Measurements from ENCODE around the gene OPCML.

Gene OPCML

GRCh38 chr11:133531971-133532651 is at the start of gene OPCML:
TSS of gene OPCML (minus strand) at chr11:133532501.
- DNase-seq (ENCODE audit: low spot score), result no peak

DNA sequence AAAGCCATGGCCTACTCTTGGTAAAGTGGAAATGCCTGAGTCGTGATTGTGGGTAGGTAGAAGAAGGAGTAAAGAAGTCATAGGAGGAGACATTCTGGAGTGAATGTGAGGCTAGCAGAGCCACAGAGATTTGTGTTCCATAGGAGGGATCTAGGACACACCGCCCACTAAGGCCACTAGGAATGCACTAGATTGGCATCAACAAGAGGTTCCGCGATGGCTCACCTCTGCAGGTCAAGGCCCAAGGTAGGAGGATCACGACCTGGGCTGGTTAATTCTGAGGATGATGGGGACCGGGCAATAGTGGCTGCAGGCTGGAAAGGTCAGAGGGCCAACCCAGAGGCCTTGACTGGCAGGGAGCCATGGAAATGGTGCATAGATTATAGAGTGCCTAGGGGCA is 48.8 kb upstream of the OPCML start:
- no peak for DNase-seq (ENCODE audit: low spot score)

DNA sequence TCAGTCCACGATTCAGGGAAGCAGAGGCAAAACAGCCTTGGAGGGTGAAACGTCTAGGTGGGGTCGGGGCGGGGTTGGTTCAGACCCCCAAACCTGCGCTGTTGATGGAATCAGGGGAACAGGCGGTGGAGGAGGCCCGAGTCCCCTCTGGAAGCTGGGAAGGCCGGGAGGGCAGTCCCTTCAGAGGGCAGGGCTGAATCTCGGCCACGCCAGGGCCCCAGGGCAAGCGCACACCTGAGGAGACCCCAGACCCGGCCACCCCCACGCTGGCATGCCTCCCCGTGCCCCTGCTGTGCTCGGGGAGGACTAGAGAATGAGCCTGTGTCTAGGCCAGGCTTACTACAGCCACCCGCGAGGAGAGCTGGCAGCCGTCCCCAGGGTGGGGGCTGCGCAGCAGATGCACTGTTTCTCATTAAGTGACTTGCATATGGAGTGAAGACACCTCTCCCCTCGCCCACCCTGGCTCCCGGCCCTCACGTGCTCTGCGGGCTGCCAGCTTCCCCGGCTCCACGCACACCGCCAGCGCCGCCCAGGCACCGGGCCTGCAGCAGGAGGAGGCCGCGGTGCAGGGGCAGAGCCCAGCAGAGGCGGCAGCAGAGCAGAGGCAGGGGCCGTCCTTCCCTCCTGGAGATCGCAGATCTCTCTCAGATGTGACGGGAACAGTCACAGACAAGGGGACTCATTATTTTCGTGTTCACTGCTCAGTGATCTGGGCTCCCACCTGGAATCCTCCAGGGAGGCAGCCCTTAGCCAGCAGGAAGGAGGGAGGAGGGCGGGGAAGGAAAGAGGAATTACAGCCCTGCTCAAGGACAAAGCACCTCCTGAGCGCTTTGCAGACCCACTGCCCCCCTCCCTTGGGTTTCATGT is 47.1 kb upstream of the OPCML start:
- DNase-seq (ENCODE audit: low spot score), result no peak

- DNase-seq (ENCODE audit: low spot score), result no peak
These were observed 45.1 kb upstream of the OPCML start for GRCh38 chr11:133577403-133577802.

GRCh38 chr11:133576351-133576750 is 44.0 kb upstream of the OPCML start:
- no peak for DNase-seq (ENCODE audit: low spot score)

GRCh38 chr11:133573081-133573480 is 40.8 kb upstream of the OPCML start:
- no peak for DNase-seq (ENCODE audit: low spot score)

GRCh38 chr11:133570376-133570775 is 38.1 kb upstream of the OPCML start:
- no peak for DNase-seq (ENCODE audit: low spot score)

DNA sequence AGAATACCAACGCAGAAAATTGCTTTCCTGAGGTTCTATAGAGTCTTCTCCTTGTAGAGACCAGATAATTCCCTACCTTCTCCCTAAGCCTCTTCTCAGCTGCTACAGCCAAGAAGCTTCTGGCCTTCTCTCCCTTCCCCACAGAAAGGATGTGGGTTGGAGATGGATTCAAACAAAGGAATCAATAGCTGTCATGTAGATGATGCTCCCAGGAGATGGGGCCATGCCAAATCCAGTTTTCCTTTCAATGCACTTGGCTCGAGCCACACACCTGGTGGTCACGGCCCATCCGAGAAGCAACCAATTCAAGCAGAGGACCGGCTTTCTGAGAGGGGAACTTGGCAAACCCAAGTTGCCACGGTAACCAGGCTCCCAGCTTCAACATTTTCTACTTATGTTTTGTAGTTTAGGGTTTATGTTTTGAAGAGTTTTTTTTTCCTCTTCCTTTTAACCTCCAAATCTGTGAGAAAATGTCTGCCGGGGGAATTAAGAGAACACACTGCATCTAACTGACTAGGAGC is 31.3 kb upstream of the OPCML start:
- no peak for DNase-seq (ENCODE audit: low spot score)

- DNase-seq (ENCODE audit: low spot score), result no peak
These were observed 28.2 kb upstream of the OPCML start for GRCh38 chr11:133560472-133560855.

DNA sequence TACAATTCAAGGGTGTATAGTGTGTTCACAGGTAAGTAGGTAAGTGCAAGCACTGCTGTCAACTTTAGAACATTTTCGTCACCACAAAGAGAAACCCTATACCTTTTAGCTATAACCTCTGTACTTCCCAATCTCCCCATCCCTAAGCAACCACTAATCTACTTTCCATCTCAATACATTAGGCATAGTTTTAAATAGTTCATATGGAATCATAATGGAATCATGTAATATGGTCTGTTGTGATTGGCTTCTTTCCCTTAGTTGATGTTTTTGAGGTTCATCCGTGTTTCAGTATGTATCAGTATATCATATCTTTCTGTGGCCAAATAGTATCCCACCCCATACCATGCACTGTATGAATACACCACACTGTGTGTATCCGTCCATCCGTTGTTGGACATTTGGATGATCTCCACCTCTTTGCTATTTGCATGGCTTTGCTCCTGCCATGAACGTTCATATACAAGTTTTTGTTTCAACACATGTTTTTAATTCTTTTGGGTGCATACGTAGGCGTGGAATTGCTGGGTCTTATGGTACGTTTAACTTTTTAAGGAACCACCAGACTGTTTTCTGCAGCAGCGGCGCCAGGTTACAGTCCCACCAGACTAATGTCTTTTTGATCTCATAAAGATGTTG is 27.7 kb upstream of the OPCML start:
- no peak for DNase-seq (ENCODE audit: low spot score)

DNA sequence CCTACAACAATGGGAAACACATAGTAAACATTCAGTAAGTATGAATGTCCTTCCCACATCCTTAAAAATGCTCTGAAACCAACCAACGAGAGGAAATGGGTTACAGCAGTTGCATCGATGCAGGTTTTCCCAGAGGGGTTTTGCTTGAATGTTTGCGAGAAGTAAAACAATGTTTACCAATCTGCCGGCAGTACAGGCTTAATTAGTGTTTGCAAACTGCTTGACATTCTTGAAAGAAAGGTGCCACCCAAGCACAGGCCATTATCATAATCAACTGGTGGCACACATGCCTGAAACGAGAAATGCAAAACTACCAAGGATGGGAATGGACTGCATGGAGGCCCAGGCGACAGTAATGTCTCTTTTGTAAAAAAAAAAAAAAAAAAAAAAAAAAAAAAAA is 27.1 kb upstream of the OPCML start:
- no peak for DNase-seq (ENCODE audit: low spot score)

GRCh38 chr11:133555034-133555433 is 22.7 kb upstream of the OPCML start:
- DNase-seq (ENCODE audit: low spot score), result no peak

DNA sequence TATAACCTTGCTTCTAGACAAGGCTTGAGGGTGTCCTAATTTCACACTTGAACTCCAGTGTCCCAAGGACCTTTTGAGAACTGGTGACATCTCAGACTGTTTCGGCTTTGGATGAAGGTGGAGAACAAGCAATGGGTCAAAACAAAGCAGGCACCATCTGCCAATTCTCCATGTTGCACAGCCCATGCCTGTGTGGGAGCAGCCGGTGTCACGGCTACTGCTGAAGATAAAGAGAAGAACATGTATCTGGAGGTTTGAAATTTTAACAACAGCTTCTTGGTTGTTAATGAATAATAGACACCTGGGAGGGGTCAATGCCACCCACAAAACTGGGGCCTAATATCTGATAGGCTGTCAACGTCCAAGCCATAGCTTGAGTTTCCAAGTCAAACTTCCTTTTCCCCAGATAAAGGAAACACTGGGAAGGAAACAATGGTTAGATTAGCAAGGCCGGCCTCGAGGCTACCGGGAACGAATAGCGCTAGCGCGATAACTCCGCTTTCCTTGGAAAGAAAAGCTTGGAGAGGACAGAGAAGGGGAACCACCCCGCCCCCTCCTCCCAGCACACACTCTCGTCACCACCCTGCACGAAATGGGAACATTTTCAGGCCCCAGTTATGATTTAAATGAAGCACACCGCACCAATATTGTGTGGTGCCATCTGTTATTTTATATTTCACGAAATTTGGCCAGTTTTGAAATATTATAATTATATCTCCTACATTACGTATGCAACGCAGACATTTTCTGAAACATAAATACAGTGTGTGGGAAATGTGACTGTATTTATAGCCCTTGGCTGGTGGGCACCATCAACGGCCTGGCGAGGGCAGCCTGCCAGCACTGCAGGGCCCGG is 21.8 kb upstream of the OPCML start:
- DNase-seq (ENCODE audit: low spot score), result no peak

DNA sequence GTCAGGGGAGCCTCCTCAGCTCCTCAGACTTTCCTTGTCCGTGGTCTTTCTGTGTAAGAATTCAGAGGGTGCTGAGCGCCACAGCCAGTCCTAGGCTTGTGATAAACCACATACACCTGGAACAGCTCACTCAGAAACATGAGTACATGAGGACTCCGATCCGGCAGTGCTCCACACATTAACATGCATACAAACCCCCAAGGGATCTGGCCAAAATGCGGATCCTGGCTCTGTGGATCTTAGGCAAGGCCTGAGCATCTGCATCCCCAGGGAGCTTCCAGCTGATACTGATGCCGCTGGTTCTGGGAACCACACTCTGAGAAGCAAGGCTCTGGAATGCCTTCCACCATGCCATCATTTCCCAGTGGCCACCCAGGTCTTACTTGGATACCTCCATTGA is 20.6 kb upstream of the OPCML start:
- DNase-seq (ENCODE audit: low spot score), result no peak

- DNase-seq (ENCODE audit: low spot score), result no peak
These were observed 18.8 kb upstream of the OPCML start for GRCh38 chr11:133551064-133551463.

- DNase-seq (ENCODE audit: low spot score), result no peak
These were observed 17.5 kb upstream of the OPCML start for GRCh38 chr11:133549826-133550225.

- no peak for DNase-seq (ENCODE audit: low spot score)
These were observed 16.3 kb upstream of the OPCML start for GRCh38 chr11:133548641-133549040.

DNA sequence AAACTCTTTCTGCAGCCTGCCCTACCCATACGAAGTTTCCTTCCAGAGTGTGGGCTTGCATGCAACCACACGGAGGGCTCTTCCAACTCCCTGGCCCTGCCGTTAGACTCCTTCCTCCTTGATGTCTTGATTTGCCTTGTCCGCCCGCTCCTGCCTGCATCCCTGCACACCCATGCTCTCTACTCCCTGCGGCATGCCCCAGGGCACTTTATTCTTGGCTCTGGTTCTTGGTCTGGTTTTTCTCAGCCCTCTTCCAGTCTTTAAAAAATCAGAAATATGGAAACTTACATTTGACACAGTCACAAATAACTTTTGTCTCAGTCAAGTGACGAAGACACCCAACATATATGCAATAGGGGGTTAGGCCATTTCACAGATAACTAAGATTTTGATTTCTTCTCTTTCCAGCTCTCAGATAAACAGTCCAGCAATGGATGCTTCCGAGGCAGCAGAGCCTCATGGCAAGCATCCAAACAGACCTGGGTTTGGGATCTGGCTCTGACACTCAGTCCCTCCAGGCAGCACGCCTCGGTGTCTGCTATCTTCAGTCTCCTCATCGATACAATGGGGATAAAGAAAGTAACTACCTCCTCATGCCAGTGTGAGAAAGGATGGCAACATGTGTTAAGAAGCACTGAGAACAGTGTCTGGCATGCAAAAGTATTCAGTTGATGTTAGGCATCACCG is 15.7 kb upstream of the OPCML start:
- DNase-seq (ENCODE audit: low spot score), result no peak

GRCh38 chr11:133545199-133545803 is 13.0 kb upstream of the OPCML start:
- no peak for DNase-seq (ENCODE audit: low spot score)

DNA sequence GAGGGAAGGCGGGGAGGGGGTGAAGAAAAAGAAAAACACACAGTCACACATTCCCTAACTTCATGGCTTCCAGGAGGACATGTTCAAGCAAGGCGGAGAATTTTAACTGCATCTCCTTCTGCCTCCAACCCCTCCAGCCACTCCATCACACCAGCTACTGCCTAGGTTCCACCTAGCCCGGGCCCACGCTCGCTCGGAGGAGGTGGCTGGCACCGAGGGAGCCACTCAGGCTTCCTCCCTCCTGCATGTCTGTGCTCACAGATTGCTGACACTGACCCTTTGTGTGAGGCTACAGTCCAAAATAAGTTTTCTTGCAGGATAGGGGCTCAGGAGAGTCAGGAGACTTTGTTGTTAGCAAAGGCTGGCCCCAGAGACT is 9.4 kb upstream of the OPCML start:
- DNase-seq (ENCODE audit: low spot score), result no peak
